SIG-M5 treated with dmso at 0.1 percent for 504 hours (cell line): ENCODE measurements around the gene ARHGAP45.
A peak's percentile ranks its signal among the peaks of the same experiment; 100 is the strongest.

Experiments used
- DNase-seq: peaks from one replicate; lab custom pipeline; 2025; ENCODE audit not compliant: unreplicated experiment; lab: John Stamatoyannopoulos, UW

ARHGAP45 gene

GRCh38 chr19:1053176-1054101 lies 13.5 kb upstream of the ARHGAP45 start:
- no peak for DNase-seq

- no peak for DNase-seq
Observed at GRCh38 chr19:1054102-1055027, 12.6 kb upstream of the ARHGAP45 start.

- DNase-seq: no peak
Observed at GRCh38 chr19:1055028-1055425, 11.9 kb upstream of the ARHGAP45 start.

GRCh38 chr19:1055886-1056620 lies 10.9 kb upstream of the ARHGAP45 start:
- DNase-seq: no peak

- no peak for DNase-seq
Observed at GRCh38 chr19:1057176-1057855, 9.7 kb upstream of the ARHGAP45 start.

GRCh38 chr19:1058112-1058511 lies 8.9 kb upstream of the ARHGAP45 start:
- no peak for DNase-seq

- no peak for DNase-seq
Observed at GRCh38 chr19:1060689-1061088, 6.3 kb upstream of the ARHGAP45 start.

GRCh38 chr19:1061987-1062386 lies 5.0 kb upstream of the ARHGAP45 start:
- DNase-seq: no peak

GRCh38 chr19:1062387-1063029 lies 4.5 kb upstream of the ARHGAP45 start:
- no peak for DNase-seq

- no peak for DNase-seq
Observed at GRCh38 chr19:1063030-1063908, 3.7 kb upstream of the ARHGAP45 start.

- DNase-seq: no peak
Observed at GRCh38 chr19:1063909-1064660, 2.9 kb upstream of the ARHGAP45 start.

- DNase-seq: peak; percentile 26
Observed at GRCh38 chr19:1064661-1065605, 2.0 kb upstream of the ARHGAP45 start.

- DNase-seq: no peak
Observed at GRCh38 chr19:1065606-1066109, 1.3 kb upstream of the ARHGAP45 start.

- DNase-seq: no peak
Observed at GRCh38 chr19:1066251-1066747, 668 bp upstream of the ARHGAP45 start.

- no peak for DNase-seq
Observed at GRCh38 chr19:1067341-1067957, 482 bp downstream of the ARHGAP45 start.
